VCaP (cell line): ENCODE measurements around the gene ADGRL3.

Experiments used
- H3K27ac ChIP-seq: fragments of 450-650 bp; 2 replicates; pipeline ENCODE4 v1.5.1; 2017
- TF ChIP-seq, protein P1 (sequence below): fragments of 450-650 bp; conservative IDR thresholded peaks from 2 replicates; pipeline ENCODE4 v1.5.1; 2017; ENCODE audit warnings: mild to moderate bottlenecking, moderate library complexity

Gene ADGRL3

DNA sequence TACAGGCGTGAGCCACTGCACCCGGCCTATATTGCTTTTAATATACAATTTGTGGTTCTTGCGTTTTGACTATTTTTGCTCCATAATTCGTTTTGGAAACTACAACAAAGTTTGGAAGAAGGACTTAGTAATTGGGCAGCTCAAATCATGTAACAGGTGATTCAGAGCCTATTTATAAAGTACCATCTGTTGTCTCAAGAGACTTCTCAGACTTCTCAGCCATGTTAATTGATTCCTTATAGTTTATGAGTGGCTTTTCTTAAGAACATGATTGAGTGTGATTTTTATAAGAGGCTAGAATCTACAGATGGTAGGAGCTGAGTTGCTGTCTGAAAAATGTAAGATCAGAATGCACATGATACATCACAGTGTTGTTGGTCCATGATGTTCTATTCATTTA is 240.2 kb downstream of the ADGRL3 start:
- TF ChIP-seq, protein P1, sequence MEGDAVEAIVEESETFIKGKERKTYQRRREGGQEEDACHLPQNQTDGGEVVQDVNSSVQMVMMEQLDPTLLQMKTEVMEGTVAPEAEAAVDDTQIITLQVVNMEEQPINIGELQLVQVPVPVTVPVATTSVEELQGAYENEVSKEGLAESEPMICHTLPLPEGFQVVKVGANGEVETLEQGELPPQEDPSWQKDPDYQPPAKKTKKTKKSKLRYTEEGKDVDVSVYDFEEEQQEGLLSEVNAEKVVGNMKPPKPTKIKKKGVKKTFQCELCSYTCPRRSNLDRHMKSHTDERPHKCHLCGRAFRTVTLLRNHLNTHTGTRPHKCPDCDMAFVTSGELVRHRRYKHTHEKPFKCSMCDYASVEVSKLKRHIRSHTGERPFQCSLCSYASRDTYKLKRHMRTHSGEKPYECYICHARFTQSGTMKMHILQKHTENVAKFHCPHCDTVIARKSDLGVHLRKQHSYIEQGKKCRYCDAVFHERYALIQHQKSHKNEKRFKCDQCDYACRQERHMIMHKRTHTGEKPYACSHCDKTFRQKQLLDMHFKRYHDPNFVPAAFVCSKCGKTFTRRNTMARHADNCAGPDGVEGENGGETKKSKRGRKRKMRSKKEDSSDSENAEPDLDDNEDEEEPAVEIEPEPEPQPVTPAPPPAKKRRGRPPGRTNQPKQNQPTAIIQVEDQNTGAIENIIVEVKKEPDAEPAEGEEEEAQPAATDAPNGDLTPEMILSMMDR, result no peak
- no peak overlapping the region for H3K27ac ChIP-seq

DNA sequence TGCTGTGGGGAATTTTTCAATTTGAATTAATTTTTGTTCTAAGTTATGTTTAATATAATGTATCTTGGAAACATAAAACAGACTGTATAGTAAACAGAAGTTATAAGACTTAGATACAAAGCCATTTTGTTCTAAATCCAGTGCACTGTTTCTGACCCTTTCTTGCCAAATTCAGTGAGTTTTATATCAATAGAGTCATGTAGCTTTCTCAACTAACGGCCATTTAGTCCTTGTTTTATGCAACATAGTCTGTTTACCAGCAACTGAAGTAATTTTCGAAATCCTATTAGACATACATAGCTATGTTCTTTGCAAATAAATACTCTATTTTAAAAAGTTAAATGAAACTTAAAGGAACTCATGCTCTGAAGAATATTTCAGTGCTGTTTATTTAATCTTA is 242.8 kb downstream of the ADGRL3 start:
- TF ChIP-seq, protein P1, result no peak
- H3K27ac ChIP-seq, result no peak overlapping the region

DNA sequence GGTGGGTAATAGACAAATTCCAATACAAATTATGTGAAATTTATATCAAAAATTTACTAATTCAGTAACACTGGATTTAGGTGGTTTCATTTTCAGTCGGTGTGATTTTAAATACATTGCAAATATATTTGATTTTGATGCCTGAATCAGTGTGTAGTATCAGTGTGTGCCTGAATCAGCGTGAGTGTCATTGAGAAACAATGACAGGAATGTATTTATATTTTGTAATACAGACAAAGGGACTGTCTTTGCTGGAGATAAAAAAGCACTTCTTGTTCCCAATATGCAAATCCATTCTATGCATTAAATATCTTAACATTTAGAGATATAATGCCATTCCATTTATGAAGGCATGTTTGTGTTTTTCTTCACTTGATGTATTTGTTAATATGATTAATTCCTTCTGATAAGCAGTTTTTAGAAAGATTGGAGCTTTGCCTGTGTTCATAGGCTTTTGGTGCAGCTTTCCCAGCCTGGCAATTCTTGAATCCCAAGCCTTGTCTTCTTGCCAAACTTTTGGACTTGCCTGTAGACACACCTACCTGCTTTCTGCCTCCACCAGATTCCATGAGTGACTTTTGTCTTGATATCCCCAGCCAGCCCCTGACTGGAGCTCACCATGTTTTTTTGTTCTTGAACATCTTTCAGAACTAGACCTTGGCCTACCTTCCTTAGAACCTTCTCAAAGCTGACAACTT is 243.8 kb downstream of the ADGRL3 start:
- TF ChIP-seq, protein P1, result no peak

DNA sequence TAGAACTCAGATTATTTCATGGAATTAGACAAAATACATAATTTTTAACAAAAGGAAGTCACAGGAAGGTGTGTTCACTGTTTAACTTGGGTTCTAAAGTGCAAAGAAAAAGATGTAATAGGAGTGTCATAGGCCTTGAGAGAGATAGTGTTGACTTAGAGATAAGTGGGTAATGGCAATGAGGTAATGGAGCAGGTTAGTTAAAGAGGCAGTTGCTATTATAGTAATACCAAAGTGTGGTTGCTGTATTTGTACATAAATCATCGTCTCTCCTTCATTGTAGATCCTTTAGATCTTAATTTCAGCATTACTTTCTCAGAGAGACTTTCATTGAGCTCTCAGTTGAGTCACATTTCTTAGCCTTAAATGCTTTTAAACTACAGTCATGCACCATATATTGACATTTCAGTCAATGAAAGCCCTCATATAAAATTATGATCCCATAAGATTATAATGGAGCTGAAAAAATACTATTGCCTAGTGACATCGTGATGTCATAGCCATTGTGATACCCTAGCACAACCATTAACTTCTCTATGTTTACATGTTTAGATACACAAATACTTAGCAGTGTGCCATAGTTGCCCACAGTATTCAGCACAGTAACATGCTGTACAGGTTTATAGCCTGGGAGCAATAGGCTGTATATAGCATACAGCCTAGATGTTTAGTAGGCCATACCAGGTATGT is 245.4 kb downstream of the ADGRL3 start:
- TF ChIP-seq, protein P1, result no peak

More for the DNA sequence above, 243.8 kb downstream of the ADGRL3 start:
- H3K27ac ChIP-seq, result no peak overlapping the region

DNA sequence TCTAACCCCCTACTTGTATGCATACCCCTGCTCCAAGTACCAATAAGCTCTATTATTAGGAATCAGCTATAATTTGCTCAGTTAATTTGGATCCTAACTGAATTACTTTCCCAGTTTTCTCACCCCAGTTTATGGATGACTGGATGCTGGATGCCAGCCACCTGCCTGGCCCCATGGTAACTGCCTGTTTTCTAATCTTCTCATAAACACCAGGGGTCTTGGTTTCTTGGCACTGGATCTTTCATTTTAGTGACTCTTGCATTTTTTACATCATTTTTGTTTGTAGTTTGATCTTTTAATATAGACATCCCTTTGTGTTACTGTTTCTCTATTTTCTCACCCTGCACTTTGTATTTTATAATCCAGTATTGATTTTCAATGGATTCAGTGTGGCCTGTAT is 246.8 kb downstream of the ADGRL3 start:
- TF ChIP-seq, protein P1, result no peak

More for the DNA sequence above, 245.4 kb downstream of the ADGRL3 start:
- no peak overlapping the region for H3K27ac ChIP-seq

DNA sequence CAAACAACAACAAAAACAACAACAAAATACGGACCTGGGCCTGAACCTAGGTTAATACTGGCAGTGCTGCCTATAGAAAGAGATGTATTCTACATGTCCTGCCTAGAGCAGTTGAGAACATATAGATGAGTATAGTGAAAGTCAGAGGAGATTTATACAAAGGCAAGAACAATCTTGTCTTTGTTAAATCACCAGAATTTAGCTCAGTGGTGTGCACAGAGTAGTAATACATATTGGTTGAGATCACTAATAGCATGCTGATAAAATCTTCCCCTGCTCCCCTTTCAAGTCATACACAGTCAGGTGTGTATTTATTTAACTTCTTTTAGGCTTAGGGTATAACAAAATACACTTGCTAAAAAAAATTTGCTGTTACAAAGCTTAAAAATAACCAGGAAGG is 247.8 kb downstream of the ADGRL3 start:
- TF ChIP-seq, protein P1, result no peak
- H3K27ac ChIP-seq, result no peak overlapping the region

More for the DNA sequence above, 246.8 kb downstream of the ADGRL3 start:
- H3K27ac ChIP-seq, result no peak overlapping the region

DNA sequence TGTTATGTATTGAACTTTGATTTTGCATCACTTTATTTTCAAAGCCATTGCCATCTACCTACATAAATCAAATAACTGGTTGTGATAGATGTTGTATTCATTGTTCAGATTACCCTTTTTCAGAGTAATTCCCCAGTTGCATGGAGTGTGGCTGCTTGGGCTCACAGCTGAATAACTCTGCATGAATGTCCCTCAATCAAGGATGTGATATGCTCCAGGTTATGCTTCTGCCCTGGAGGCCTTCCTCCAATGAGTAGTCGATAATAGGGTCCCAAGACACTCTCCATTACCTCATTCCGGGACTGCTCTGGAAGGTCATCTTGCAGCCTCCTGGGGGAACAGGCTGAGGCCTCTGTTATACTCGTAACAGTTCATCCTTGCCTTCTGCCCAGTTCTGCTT is 251.8 kb downstream of the ADGRL3 start:
- H3K27ac ChIP-seq, result no peak overlapping the region
- TF ChIP-seq, protein P1, result no peak
